ENCODE results near the gene ABLIM2.
"Not testable (repeated sequence)": the region's sequence is repeated elsewhere in the genome, so short reads cannot be mapped to it uniquely, and the experiment has no call there.

Gene ABLIM2

DNA sequence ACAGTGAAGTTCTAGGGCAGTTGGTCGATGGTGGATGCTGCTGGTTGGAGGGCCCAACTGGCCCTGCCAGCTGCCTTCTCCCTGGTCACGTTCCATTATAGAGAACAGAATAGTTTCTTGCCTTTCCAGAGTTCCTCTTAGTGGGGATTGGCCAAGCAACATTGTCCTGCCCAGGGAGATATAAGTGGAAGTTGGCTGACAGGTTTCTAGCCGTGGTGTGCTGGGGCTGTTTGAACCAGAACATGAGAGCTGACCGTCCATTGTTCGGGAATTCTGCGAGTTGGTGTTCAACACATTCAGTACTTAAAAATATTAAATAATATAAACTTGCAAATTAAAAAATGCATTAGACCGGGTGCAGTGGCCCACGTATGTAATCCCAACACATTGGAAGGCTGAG is 215.4 kb downstream of the ABLIM2 start:
- DNase-seq, result no peak

DNA sequence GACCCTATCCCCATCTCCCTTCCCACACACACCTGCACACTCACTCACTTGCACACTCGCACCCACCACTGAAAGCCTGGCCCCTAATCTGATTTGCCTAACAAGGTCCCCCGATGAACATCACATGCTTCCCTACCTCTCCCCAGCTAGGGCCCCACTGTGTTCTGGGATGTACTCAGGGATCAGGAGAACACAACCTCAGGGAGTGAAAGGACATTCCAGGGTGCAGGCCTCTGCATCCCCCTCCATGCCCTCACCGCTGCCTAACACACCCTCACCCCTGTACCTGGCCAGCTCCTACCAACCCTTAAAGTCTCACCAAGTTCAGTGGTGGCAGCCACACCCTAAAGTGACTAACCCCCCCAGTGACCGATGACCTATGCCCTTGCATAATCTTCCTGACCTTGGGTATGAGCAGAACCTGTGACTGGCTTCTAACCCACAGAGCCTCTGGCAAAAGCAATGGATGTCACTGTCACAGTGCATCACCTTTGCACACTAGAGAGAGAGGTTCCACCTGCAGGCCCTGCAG is 216.6 kb downstream of the ABLIM2 start:
- no peak for DNase-seq

DNA sequence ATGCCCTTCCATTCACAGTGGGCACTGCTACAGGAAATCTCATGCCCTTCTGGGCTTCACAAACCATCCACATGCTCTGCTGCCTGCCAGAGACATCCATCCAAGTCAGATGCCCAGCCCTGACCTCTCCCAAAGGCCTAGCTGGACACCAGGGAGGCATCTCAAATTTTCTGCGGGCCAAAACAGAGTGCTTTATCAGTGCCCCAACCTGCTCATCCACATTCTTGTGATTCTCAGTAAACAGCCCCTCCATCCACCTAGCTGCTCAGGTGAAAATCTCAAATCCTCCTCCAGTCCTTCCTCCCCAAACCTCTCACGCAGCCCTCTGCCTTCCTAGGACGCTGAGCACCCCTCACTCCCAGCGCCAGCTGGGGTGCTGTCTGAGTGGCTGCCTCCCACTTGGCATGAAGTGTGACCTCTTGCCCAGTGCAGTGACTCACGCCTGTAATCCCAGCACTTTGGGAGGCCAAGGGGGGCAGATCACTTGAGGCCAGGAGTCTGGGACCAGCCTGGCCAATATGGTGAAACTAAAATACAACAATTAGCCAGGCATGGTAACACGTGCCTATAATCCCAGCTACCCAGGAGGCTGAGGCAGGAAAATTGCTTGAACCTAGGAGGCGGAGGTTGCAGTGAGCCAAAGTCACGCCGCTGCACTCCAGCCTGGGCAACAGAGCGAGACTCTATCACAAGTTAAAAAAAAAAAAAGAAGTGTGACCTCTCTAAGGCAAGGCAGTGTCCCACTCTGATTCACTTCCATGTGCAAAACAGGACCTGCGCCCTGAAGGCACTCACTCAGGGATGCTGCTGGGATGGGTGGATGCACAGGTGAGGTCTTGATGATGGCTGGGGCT is 217.3 kb downstream of the ABLIM2 start:
- no peak for DNase-seq

DNA sequence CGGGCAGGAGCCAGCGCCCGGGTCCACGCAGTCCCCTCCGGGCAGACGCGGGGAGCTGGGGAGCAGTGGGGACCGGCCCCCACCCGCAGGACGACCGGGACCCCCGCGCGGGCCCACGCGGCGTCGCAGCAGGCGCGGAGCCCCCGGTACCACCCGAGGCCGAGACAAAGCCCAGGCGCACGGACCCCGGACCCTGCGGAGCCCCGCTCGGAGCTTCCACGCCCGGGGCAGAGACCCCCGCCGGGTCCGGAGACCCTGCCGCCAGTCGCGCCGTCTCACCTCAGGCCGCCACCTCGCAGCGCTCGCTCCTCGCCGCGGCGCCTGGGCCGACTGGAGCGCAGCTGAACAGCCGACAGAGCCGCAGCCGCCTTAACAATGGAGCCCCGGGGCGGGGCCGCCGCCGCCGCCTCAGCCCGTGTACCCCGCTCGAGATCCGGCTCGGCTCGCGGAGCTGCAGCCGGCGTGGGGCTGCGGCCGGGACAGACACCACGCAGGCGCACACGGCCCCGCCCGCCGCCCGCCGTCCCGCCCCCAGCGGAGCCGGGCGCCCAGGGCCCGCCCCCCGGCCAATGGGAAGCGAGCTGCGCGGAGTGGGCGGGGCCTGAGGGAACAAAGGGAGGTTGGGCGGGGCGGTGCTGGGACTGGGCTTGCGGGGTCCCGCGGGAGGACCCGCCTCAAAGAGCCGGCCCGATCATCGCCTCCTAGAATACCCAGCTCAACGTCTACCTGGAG is 219.1 kb downstream of the ABLIM2 start, which contains the start of gene AFAP1:
TSS of gene AFAP1 (minus strand) at position 485 of the 732 bp plus-strand sequence. CDS start 67,783 bp downstream, outside the sequence.
- DNase-seq, result no peak

DNA sequence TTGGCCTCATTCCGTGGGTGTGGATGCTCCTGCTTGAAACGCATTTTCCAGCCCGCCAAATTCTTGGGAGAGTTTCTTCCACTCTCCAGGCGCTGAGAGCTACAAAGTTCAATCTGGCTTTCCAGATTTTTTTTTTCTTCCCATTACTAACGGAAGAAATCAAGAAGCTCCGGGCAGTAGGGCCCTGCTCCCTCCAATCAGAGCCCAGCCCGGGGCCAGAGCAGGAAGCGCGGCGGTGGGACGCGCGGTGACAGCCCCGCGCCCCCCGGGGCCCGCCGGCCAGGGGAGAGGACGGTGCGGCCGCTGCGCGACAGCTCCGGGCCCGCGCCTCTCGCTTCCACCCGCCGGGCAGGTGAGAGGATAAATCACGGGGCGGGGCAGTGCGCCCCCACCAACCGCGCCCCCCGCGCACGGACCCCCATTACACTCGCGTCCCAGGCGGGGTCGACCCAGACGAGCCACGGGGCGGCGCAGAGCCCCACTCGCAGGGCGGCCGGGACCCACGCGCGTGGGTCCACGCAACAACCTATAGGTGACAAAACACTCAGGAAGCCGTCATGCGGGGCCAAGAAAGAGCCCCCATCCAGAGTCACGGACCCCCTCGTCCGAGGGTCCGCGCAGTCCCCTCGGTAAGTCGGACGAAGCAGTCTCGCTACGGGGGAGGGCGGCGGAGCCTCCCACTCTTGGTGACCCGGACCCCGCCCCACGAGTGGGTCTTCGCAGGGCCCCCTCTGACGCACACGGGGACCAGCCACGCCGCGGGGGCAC is 219.8 kb downstream of the ABLIM2 start:
- DNase-seq, result no peak

DNA sequence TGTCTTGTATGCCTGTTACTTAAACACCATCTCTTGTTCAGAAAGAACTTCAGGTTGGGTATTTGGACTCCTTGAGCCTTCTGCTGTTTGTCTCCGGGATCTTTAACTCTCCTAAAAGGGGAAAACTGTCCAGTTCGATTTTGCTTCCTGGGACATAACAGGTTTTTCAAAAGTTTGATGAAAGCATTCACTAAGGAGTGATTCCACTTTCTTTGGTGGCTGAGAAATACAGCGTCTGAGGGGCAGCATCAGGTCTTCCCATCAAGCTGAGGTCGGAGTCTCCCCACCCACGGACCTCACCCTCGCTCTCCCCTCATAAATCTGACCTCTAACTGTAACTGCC is 220.4 kb downstream of the ABLIM2 start:
- no peak for DNase-seq

DNA sequence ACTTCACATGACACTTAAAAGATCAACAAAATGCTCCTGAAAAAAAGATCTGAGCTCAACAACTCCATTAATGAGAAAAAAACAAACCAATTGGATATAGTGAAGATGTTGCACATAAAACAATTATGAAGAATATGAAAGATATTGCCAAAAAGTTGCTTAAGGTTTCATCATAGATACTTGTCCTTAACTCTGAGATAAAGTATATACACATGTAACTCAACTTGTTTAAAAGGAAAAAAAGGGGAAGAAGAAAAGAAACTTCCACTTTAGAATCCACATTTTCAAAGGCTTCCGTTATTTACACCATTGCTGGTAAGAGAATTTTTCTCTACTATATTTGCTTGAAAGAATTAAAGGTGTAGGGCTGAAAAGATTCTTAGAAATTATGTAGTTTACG is 221.6 kb downstream of the ABLIM2 start:
- no peak for DNase-seq

DNA sequence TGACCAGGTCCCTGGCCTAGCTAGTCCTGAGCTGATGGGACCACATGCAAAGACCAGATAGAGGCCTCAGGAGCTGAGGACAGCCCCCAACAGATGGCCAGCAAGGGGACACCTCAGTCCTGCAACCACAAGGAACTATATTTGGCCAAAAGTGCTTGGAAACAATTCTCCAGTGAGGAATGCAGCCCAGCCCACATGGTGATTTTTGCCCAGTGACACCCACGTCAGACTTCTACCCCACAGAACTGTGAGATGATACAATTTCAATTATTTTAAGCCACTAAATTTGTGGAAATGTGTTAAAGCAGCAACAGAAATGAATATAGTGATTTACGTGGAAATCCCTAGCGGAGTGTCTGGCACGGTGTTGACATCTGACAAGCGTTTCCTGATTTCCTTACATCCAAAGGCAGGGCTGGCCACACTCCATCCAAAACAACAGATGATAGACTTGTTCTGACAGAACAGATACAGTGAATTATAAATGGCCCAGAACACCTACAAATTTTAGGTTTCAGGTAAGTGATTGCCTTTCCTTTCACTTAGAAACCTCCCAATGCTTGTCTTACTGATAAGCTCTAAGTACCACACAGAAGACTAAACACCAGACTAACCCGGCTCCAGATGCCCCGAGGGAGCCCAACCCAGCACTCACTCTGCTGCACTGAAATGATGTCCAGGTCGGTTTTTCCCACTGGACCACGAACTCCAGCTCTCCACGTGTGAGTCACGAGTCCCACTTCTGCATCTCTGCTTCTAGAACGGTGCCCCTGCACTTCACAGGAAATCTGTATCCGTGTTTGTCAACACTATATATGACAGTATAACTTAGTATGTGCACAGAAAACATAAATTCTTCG is 224.7 kb downstream of the ABLIM2 start:
- DNase-seq, result no peak

DNA sequence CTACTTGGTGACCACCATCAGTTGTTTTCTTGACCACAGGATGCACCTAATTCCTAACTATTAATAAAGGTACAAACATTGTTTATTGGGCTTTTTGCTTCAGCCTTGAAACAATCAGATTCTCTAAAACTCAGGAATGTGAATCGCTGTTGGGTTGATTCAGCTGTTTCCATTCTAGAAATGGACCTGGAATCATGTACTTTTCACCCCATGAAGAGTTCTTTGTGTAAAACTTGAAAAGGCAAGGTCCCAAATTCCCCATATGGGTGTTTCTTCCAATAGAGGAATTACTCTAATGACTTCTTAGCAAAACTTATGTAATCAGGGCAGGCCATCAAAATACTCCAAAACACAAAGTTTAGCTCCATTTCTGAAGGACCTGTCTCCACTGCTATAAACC is 226.3 kb downstream of the ABLIM2 start:
- no peak for DNase-seq

DNA sequence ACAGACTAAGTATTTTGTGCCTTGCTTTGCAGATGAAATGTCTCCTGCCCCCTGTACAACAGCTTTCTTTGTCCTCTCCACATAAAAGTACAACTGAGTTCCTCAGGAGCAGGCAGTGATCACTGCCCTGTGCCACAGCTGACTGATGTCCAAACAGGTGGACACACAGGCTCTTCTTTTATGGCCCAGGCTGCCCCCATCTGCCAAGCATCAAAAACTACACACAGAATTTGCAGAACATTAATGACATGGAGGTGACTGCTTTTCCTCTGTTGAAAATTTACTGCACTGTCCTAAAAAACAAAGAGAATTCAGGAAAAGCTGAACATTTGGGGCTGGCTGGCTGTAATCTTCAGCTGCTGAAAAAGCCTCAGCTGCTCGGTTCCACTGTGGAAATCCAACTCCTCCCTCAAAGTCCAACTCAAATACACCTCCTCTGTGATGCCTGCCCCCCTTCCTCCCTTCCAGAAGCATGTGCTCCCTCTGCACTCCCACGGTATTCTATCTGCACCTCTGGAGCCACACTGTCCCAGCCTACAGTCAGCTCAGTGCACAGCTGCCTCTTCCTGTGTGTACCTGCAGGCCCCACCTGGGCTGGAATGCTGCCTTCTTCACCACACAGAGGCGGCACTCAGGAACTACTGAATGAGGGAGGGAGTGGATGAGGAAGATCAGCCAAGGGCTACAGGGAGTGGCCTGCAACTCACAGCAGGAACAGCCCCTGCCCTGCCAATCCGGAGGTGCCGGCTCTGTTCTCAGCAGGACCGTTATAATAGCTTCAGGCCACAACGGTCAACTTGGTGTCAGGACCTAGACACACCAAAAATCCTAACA is 229.3 kb downstream of the ABLIM2 start:
- no peak for DNase-seq

DNA sequence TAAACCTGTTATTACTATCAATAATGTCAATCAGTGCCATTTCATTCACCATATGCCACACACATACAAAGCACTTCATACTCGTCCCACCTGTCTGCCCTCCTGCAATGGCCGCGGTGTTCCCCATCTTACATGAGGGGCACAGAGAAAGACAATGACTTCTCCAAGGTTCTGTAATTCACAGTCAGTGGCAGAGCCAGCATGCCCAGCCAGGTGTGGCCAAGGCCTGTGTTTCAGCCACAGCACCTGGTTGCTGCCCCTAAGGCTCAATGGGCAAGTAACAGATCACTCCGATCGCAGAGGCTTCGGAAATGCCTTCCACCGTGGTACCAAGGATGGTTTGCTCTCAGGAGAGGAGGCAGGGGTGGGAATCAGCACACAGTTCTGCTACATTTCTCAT is 229.9 kb downstream of the ABLIM2 start:
- no peak for DNase-seq

DNA sequence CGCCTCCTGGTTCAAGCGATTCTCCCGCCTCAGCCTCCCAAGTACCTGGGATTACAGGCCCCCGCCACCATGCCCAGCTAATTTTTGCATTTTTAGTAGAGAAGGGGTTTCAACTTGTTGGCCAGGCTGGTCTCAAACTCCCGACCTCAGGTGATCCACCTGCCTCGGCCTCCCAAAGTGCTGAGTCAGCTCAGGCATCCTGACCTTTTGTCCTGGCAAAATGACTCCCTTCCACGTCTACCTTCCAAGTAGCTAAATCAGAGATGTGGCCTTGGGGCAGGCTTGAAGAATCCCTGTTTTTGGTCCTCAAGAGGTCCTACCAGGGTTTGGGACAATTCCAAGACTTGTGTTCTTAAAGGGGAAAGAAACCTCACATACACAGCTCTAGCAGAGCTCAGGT is 231.8 kb downstream of the ABLIM2 start:
- no peak for DNase-seq

DNA sequence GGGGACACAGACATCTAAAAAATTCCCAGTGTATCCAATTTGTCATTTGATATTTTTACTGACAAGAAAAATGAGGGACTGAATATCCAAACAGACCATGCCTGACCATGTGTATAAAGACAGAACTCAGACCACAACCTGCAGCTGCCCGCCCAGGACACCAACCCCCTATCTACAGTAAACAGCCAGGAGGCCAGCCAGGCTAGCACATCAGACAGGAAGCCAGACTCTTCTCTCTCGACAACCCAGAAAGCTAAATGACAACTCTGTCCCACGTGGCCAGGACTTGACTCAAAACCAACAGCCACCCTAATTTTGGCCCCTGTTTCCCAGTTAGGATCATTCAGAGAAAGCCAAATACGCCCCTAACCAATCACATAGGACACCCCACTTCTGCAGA is 234.0 kb downstream of the ABLIM2 start:
- no peak for DNase-seq

DNA sequence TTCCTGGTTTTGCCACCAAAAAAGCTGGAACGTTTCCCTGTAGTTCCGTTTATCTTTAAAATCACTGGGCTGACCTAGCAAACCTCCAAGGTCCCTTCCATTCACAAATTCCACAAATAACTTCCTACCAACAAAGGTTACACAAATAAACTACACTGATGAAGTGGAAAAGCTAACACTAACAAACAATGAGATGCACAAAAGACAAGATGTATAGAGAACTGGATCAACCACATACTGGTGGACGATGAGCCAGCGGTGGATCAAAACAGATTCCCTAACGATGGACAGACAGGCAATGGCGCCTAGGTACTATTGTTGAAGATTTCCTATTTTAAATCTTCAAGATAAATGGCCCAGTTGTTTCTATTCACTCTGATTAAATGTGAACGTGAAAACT is 234.4 kb downstream of the ABLIM2 start:
- no peak for DNase-seq

DNA sequence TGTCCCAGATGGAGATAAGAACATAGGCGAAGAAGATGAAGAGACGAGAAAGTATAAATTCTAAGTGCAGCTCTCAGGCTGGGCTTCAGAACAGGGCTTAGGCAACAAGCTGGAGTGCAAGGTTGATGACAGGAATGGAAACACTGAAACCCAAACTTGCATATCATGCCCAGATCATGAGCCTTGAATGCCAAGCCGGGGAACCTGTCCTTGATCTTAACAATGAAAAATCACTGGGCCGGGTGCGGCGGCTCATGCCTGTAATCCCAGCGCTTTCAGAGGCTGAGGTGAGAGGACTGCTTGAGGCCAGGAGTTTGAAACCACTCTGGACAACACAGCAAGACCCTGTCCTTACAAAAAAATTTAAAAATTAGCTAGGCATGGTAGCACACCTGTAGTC is 236.1 kb downstream of the ABLIM2 start:
- DNase-seq, result no peak

DNA sequence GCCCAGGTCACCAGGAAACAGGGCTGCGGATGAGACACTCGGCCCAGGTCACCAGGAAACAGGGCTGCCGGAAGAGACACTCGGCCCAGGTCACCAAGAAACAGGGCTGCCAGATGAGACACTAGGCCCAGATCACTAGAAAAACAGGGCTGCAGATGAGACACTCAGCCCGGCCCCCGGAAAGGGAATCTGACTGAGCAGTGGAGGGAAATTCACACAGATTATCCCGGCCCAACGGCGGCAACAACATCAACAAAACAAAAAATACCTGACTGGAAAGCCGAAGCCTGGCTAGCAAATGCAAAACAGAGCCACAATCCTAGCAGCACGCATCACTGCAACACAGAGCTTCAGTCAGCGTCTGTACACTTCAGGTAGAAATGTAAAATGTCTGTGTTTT is 239.6 kb downstream of the ABLIM2 start:
- DNase-seq, result no peak

DNA sequence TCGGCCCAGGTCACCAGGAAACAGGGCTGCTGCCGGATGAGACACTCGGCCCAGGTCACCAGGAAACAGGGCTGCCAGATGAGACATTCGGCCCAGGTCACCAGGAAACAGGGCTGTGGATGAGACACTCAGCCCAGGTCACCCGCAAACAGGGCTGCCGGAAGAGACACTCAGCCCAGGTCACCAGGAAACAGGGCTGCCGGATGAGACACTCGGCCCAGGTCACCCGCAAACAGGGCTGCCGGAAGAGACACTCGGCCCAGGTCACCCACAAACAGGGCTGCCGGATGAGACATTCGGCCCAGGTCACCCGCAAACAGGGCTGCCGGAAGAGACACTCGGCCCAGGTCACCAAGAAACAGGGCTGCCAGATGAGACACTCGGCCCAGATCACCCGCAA is 240.4 kb downstream of the ABLIM2 start:
- DNase-seq, result not testable (repeated sequence)

DNA sequence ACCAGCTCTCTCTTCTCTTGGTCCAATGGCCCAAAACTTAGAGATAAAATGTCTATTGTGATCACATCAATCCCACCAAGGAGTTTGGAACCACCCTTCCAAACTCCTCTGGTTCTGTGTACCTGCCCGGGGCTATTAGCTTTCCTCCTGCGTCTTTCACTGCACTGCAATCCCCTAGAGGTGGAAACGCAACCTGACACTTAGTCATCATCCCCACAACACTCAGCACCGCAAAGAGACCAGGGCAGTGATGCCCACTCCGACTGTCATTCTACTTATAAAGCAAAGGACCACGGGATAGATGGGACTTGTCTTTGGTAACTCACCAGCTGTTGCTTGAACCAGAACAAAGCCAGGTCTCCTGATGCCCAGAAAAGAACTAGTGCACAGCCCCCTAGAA is 240.9 kb downstream of the ABLIM2 start:
- no peak for DNase-seq

DNA sequence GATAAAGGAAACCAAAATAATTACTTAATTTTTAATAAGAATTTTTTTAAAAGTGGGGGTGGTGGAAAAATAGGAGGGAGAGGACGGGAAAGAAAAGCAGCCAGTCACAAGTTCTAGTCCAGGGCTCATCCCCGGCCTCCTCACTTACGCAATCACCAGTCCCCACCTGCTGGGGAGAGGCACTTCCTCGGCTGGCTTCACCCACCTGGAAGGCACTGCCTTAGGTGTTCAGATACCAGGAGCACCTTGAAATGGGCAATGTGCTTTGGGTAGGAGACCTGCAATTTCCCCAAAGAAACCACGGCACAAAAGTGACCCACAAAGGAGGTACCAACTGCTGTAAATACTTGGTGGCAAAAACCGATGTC is 242.8 kb downstream of the ABLIM2 start:
- no peak for DNase-seq

Data from NK-92 treated with Interleukin-12 subunit alpha and Interleukin-12 subunit beta, amount 100 ng/mL, for 24 hours (cell line).